ENCODE measurements around the gene RHOH. TPM values are rescaled to one million over a fixed set of nuclear protein-coding genes. Genes with fewer than 3 reads are reported as not detected.
"Not testable (repeated sequence)": the region's sequence is repeated elsewhere in the genome, so short reads cannot be mapped to it uniquely, and the experiment has no call there.

RHOH gene
- polyA plus RNA-seq, 1 experiment, result not detected

GRCh38 chr4:40280586-40280985 lies 83.8 kb downstream of the RHOH start:
- CTCF ChIA-PET, result no interaction called here

DNA sequence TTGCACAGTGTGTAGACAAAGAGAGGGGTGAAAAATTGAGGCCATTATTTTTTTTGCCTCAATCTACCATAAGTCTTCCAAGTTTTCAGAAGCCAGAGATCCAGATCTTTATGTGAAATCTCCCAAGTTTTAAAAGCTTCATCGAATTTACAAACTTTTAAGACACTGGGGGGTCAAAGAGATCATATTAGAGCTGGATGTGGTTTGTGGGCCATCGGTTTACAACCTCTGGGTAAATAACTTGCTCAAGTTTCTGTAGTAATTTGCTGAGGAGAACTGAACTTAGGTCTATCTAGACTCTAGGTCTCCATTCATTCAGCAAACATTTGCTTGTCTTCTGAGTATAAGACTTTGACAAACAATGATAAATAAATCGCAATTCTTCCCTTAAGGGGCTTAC lies 84.3 kb downstream of the RHOH start:
- DNase-seq (ENCODE audit: low read depth), result no peak
- POLR2A ChIA-PET, result no interaction called here
- Histone ChIP-seq H3K36me3 (ENCODE audit: control insufficient read depth, insufficient read depth, low read length) (no peaks in the 10 kb centered on the region), H3K4me3 (ENCODE audit: low read depth, low read length) (no peak overlapping the region), H3K27me3 (ENCODE audit: control insufficient read depth, insufficient read depth, low read length) (peaks cover 2% of the 10 kb centered on the region; the same call in 1 of the 2 replicates)
- TF ChIP-seq, protein P1, sequence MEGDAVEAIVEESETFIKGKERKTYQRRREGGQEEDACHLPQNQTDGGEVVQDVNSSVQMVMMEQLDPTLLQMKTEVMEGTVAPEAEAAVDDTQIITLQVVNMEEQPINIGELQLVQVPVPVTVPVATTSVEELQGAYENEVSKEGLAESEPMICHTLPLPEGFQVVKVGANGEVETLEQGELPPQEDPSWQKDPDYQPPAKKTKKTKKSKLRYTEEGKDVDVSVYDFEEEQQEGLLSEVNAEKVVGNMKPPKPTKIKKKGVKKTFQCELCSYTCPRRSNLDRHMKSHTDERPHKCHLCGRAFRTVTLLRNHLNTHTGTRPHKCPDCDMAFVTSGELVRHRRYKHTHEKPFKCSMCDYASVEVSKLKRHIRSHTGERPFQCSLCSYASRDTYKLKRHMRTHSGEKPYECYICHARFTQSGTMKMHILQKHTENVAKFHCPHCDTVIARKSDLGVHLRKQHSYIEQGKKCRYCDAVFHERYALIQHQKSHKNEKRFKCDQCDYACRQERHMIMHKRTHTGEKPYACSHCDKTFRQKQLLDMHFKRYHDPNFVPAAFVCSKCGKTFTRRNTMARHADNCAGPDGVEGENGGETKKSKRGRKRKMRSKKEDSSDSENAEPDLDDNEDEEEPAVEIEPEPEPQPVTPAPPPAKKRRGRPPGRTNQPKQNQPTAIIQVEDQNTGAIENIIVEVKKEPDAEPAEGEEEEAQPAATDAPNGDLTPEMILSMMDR (IDR thresholded peaks at IDR 0.05; ENCODE audit: insufficient read depth, low read depth, low read length), result no peak
- CTCF ChIA-PET, result no interaction called here

More at GRCh38 chr4:40280586-40280985, 83.8 kb downstream of the RHOH start:
- Histone ChIP-seq H3K27me3 (ENCODE audit: control insufficient read depth, insufficient read depth, low read length) (peaks cover 1% of the 10 kb centered on the region; the same call in 1 of the 2 replicates), H3K36me3 (ENCODE audit: control insufficient read depth, insufficient read depth, low read length) (no peaks in the 10 kb centered on the region), H3K4me3 (ENCODE audit: low read depth, low read length) (no peak overlapping the region)
- POLR2A ChIA-PET, result no interaction called here
- no peak for DNase-seq (ENCODE audit: low read depth)
- TF ChIP-seq, protein P1 (IDR thresholded peaks at IDR 0.05; ENCODE audit: insufficient read depth, low read depth, low read length), result no peak

- Histone ChIP-seq H3K36me3 (ENCODE audit: control insufficient read depth, insufficient read depth, low read length) (no peaks in the 10 kb centered on the region), H3K27me3 (ENCODE audit: control insufficient read depth, insufficient read depth, low read length) (peaks cover 2% of the 10 kb centered on the region; the same call in 1 of the 2 replicates), H3K4me3 (ENCODE audit: low read depth, low read length) (no peak overlapping the region)
- DNase-seq (ENCODE audit: low read depth), result no peak
- CTCF ChIA-PET, result no interaction called here
- TF ChIP-seq, protein P1 (IDR thresholded peaks at IDR 0.05; ENCODE audit: insufficient read depth, low read depth, low read length), result no peak
- POLR2A ChIA-PET, result no interaction called here
Observed at GRCh38 chr4:40281913-40282312, 85.1 kb downstream of the RHOH start.

GRCh38 chr4:40282857-40283256 lies 86.0 kb downstream of the RHOH start:
- DNase-seq (ENCODE audit: low read depth); H3K27me3 ChIP-seq (ENCODE audit: control insufficient read depth, insufficient read depth, low read length); H3K36me3 ChIP-seq (ENCODE audit: control insufficient read depth, insufficient read depth, low read length); POLR2A ChIA-PET; H3K4me3 ChIP-seq (ENCODE audit: low read depth, low read length): not testable (repeated sequence)
- CTCF ChIA-PET, result interaction anchor here (0.6 to 0.8 kb wide), 2 partner anchors 10 to 27 kb away, joined by 3 to 5 read pairs; no protein-coding TSS in a partner anchor

- Histone ChIP-seq H3K36me3 (ENCODE audit: control insufficient read depth, insufficient read depth, low read length) (no peaks in the 10 kb centered on the region), H3K27me3 (ENCODE audit: control insufficient read depth, insufficient read depth, low read length) (peaks cover 2% of the 10 kb centered on the region; the same call in 1 of the 2 replicates), H3K4me3 (ENCODE audit: low read depth, low read length) (no peak overlapping the region)
- ChIA-PET CTCF (interaction anchor here (0.6 to 1.1 kb wide), 4 partner anchors 10 to 28 kb away, joined by 3 to 5 read pairs (median 3); no protein-coding TSS in a partner anchor), POLR2A (no interaction called here)
- DNase-seq (ENCODE audit: low read depth), result no peak
- TF ChIP-seq, protein P1 (IDR thresholded peaks at IDR 0.05; ENCODE audit: insufficient read depth, low read depth, low read length), result no peak
Observed at GRCh38 chr4:40283413-40283812, 86.6 kb downstream of the RHOH start.

- TF ChIP-seq, protein P1 (IDR thresholded peaks at IDR 0.05; ENCODE audit: insufficient read depth, low read depth, low read length), result no peak
- Histone ChIP-seq H3K36me3 (ENCODE audit: control insufficient read depth, insufficient read depth, low read length) (no peaks in the 10 kb centered on the region), H3K27me3 (ENCODE audit: control insufficient read depth, insufficient read depth, low read length) (peaks cover 2% of the 10 kb centered on the region; the same call in 1 of the 2 replicates), H3K4me3 (ENCODE audit: low read depth, low read length) (no peak overlapping the region)
- ChIA-PET CTCF (interaction anchor here (0.9 to 1.1 kb wide), 2 partner anchors 11 to 24 kb away, joined by 3 read pairs; no protein-coding TSS in a partner anchor), POLR2A (no interaction called here)
- no peak for DNase-seq (ENCODE audit: low read depth)
Observed at GRCh38 chr4:40283968-40284367, 87.1 kb downstream of the RHOH start.
